SKM-1 (cell line): ENCODE results near the gene ADAM8.

Experiments
- DNase-seq: peaks from one replicate; lab custom pipeline; 2025; ENCODE audit not compliant: unreplicated experiment; lab: John Stamatoyannopoulos, UW

Gene ADAM8

DNA sequence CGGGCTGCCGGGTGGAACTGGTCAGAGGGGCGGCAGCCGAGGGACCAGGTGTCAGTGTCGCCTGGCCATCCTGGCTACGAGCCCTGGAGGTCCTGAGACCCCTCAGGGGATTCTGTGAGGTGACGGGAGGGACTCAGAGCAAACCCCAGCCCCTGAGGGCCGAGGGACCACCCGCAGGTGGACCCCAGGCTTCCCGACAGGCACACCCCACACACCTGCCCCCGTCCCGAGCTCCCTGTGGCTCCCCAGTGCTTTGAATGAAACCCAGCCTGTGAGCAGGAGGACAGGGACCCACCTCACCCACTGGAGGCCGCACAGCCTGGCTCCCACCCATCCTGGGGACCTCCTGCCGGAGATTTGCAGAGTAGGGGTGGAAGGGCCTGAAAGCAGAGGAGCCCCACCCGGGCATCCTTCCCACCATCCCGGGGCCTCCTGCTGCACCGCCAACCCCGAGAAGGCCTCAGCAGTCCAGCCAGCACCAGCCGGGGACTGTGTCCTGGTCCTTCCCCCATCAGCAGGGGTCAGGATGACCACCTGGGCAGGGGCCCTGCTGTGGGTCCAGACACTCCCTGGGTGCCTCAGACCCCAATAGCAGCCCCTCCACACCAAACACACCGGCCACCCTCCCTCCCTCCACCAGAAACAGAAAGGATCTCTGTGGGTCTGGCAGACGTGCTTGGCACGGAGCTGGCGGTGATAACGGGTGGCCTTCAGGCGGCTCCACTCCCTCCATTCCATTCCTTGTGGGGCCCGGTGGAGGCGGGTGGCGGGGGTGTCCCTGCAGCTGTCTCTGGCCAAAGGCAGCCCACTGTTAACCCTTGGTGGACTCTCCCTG lies 25.1 kb downstream of the ADAM8 start:
- DNase-seq: no peak

GRCh38 chr10:133249975-133250754 lies 26.5 kb downstream of the ADAM8 start:
- no peak for DNase-seq

DNA sequence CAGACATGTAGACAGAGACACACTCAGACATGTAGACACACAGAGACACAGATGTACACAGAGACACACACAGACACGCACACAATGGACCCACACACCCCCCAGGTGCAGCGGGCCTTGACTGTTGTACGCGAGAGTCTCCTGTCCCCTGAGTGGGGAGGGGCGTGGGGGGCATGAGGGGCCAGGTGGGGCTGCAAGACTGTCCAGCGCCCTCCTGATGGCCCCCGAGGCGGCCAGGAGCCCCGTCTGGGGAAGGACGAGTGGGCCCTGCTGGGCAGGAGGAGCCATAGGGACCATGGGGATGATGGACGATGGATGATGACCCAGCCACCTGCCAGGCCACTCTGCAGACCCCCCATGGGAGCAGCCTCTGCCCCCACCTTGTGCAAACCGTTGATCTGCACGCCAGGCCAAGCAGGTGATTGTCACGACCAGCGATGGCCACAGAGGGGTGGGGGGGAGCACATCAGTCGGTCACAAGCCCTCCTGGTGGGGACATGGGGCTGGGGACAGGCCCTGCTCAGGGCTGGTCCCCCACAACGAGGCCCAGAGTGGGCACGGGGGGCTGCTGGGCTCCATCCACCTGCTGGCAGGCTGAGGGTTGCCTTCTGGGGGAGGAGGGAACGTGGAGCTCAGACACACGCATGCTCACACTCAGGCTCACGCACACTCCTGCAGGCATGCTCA lies 27.4 kb downstream of the ADAM8 start:
- no peak for DNase-seq

GRCh38 chr10:133248334-133248715 lies 28.3 kb downstream of the ADAM8 start:
- DNase-seq: no peak

DNA sequence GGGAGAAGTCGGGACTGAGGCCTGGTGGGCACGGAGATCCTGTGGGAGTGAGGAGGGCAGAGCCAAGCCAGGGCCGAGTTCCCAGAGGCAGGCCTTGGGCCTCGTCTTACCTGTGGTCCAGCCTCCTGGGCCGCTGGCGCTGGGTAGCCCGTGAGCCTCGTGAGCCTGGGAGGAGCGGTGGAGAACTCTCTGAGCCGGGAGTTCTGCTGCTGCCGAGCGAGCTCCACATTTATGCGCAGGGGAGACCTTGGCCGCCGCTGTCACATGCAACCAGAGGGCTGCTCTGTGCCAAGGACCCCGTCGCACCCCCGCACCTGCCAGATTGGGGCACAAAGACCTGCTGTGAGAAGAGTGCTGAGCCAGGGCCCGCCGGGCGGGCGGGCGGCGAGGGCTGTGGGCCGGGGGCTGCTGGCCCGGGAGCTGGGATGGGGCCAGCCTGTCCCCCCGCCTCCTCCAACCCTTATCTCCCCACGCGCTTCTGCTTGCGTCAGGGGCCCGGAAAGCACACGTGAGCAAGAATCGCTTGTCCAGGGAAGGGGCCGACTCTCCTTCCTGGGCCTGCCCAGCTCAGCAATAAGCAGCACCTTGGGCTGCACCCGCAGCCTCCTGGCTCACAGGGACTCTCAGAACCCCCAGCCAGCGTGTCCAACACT lies 28.9 kb downstream of the ADAM8 start:
- DNase-seq: no peak

- no peak for DNase-seq
Measured at GRCh38 chr10:133246236-133246626, 30.4 kb downstream of the ADAM8 start.

GRCh38 chr10:133245439-133246235 lies 31.0 kb downstream of the ADAM8 start:
- DNase-seq: no peak

DNA sequence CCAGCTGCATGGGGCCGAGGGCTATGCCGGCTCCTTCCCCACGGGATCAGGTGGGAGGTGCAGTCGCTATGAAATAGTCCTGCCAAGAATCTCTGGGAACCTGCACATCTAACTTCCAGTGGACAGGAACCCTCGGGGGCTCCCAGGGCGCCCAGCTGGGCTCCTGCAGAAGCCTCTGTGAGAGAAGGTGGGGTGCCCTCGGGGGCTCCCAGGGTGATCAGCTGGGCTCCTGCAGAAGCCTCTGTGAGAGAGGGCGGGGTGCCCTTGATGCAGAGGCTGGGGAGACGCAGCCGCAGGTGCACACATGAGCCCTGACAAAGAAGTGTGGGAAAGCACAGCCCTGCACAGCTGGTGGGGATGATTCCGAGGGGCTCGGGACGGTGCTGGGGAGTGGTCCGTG lies 33.1 kb downstream of the ADAM8 start:
- DNase-seq: no peak

- no peak for DNase-seq
Measured at GRCh38 chr10:133242611-133243356, 33.9 kb downstream of the ADAM8 start.

GRCh38 chr10:133241501-133242205 lies 35.0 kb downstream of the ADAM8 start:
- DNase-seq: no peak

- no peak for DNase-seq
Measured at GRCh38 chr10:133239990-133240389, 36.7 kb downstream of the ADAM8 start.

DNA sequence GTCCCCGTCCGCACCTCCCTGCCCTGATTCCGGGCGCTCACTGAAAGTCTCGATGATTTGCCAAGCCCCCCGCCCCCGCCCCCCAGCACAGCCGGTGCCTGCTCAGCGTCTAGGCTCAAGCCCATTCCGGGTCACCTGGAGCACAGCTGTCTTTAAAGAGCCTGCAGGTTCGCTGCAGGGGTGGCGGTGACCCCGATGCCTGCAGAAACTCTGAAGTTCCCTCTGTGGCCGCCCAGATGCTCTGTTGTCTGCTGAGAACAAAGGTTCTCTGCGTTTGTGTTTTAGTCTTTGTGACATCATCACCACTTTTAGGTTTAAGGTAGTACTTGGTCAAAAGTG lies 38.2 kb downstream of the ADAM8 start:
- DNase-seq: no peak

DNA sequence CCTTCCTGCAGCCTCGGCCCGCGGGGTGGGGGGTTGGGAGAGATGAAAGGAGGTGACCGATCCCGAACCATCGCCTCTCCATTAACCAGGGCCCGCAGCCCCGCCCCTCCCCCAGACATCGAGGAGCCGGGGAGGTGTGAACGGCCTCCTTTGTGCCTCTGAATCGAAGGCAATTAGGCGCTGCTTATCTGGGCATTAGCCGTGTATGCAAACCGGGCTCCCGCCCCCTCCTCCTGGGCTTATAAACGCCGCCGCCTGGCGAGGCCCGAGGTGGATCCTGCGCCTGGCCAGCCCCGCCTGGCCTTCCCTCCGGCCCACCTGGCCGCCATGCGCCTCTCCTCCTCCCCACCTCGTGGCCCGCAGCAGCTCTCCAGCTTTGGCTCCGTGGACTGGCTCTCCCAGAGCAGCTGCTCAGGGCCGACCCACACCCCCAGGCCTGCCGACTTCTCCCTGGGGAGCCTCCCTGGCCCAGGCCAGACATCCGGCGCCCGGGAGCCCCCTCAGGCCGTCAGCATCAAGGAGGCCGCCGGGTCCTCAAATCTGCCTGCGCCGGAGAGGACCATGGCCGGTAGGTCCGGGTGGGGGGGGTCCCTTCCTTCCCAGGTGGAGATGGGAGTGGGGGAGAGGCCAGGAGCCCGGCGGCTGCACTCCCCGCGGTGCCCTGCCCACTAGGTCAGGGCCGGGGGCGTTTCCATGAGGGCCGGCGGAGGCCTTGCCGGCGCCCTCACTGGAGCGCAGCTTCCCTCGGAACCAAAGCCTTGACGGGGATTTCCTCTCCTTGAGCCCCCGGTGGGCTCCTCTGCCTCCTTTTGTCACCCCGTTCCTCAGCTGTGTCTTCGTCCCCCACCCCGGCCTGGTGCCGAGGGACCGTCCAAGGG lies 38.8 kb downstream of the ADAM8 start, which contains the start of gene VENTX:
Gene VENTX (plus strand): TSS at position 268 of the 878 bp plus-strand sequence. CDS start 60 bp downstream, at position 328.
- no peak for DNase-seq

GRCh38 chr10:133237241-133237587 lies 39.5 kb downstream of the ADAM8 start:
- no peak for DNase-seq

GRCh38 chr10:133236401-133237240 lies 40.0 kb downstream of the ADAM8 start:
- DNase-seq: no peak

- peak; percentile 15 for DNase-seq
Measured at GRCh38 chr10:133235932-133236331, 40.7 kb downstream of the ADAM8 start.

DNA sequence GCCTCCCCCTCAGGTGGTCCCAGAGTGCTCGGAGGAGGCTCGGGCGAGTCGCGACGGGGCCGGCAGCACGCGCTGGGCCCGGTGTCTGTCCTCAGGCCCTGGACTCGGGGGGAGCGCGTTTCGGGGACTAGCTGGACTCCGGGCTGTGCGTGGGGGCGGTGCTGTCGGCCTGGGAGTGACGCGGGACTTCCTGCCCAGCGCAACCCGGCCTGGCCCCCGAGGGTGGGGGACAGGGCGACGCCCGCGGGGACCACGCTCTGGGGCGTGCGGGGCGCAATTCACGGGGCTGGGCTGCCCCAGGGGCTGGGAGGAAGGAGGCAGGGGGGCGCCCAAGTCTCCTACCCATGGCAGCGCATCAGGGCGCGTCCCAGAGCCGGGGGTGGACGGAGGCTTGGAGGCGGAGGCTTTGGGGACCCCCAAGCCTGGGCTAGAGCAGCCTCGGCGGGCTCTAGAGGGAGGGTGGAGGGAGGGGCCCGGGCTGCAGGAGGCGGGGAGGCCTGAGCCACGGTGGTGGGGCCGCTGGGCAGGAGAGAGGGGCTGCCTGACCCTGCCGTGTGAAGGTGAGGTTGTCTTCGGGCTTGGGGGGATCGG lies 41.3 kb downstream of the ADAM8 start:
- no peak for DNase-seq
